Measurements from ENCODE around the gene CCDC85C. TPM values are rescaled to one million over a fixed set of nuclear protein-coding genes. Genes with fewer than 3 reads are reported as not detected.

Gene CCDC85C
- total and polyA plus RNA-seq, 2 of the 8 experiments (the other 6 are each of a cell fraction or from before 2014, with no cell fraction given) = 16.8 to 35.8 TPM

- Histone ChIP-seq H2BK20ac (ENCODE audit: low read length) (peak overlapping the region; percentile 61; the same call in 1 of the 2 replicates), H2AFZ (ENCODE audit: low read length) (no peak overlapping the region), H4K91ac (replicated peaks; ENCODE audit: insufficient read length, low read length) (peak overlapping the region; percentile 65), H3K23me2 (ENCODE audit: low read depth, low read length) (no peaks in the 10 kb centered on the region; the same call in 1 of the 2 replicates), H2AK5ac (ENCODE audit: low read depth, low read length) (no peak overlapping the region; the same call in 1 of the 2 replicates), H3K79me1 (ENCODE audit: low read depth, low read length) (peaks cover 36% of the 10 kb centered on the region), H4K8ac (ENCODE audit: extremely low read depth, insufficient read depth, low read length) (peak overlapping the region; percentile 87), H3K4me1 (replicated peaks in 1 of 4; ENCODE audit: control insufficient read depth in 3 of 4, insufficient read depth in 4 of 4, low read length in 3 of 4) (peaks cover 0 to 44% (median 26%) of the 10 kb centered on the region in 4 experiments; a peak in 6 of 7 replicates), H4K20me1 (replicated peaks in 1 of 2; ENCODE audit: control insufficient read depth in 1 of 2, insufficient read depth in 2 of 2, low read length in 2 of 2) (peaks cover 5 to 31% of the 10 kb centered on the region in 2 experiments), H3K56ac (replicated peaks; ENCODE audit: insufficient read length, low read depth, low read length) (peak overlapping the region; percentile 62), H3K27ac (ENCODE audit: low read depth, low read length) (no peak overlapping the region), H3K27me3 (replicated peaks in 1 of 4; ENCODE audit: control insufficient read depth in 3 of 4, extremely low read depth in 1 of 4, insufficient read depth in 3 of 4, low read length in 3 of 4) (no peaks in the 10 kb centered on the region), H2BK15ac (ENCODE audit: low read length) (peak overlapping the region; percentile 81; the same call in 1 of the 2 replicates), H3K23ac (ENCODE audit: insufficient read length) (no peak overlapping the region), H3K79me2 (ENCODE audit: control insufficient read depth in 1 of 2, insufficient read depth in 2 of 2, low read length in 2 of 2) (peaks cover 0 to 60% of the 10 kb centered on the region in 2 experiments; a peak in 2 of 4 replicates), H3K18ac (ENCODE audit: extremely low read depth, low read length) (peak overlapping the region; percentile 38; the same call in 1 of the 2 replicates), H3K4me2 (ENCODE audit: insufficient read depth in 1 of 2, low read depth in 2 of 2, low read length in 2 of 2) (no peak overlapping the region), H3K9ac (replicated peaks in 1 of 4; ENCODE audit: extremely low read depth in 1 of 4, low read depth in 3 of 4, low read length in 3 of 4) (no peak overlapping the region), H2BK12ac (ENCODE audit: low read depth, low read length) (peak overlapping the region; percentile 87; the same call in 1 of the 2 replicates), H3K36me3 (ENCODE audit: control insufficient read depth in 2 of 4, insufficient read depth in 4 of 4, low read length in 3 of 4) (no peaks in the 10 kb centered on the region), H3K14ac (ENCODE audit: insufficient read length) (no peak overlapping the region), H2BK5ac (ENCODE audit: low read depth, low read length) (peak overlapping the region; percentile 78; the same call in 1 of the 2 replicates), H3K4me3 (ENCODE audit: extremely low read depth in 1 of 4, insufficient read depth in 2 of 4, low read depth in 3 of 4, low read length in 4 of 4) (no peak overlapping the region), H3K4ac (replicated peaks; ENCODE audit: insufficient read length, low read depth, low read length) (peak overlapping the region; percentile 41), H4K5ac (ENCODE audit: insufficient read length, low read depth, low read length) (no peak overlapping the region), H3K9me3 (ENCODE audit: insufficient read depth in 2 of 2, low read depth in 1 of 2, low read length in 1 of 2) (no peaks in the 10 kb centered on the region), H2BK120ac (replicated peaks; ENCODE audit: low read depth, low read length) (no peak overlapping the region)
- WGBS, 2 experiments (ENCODE audit: extremely low coverage in 1 of 2, insufficient coverage in 1 of 2, insufficient read length in 1 of 2, insufficient replicate concordance in 2 of 2, low coverage in 1 of 2, low lambda C conversion rate in 2 of 2, missing lambda C conversion rate in 1 of 2) = 65% methylated on average over 9 of the region's 14 CpGs; no CpG with 5 or more reads in 1 of the 2 experiments
- POLR2A ChIA-PET (ENCODE audit: partially characterized antibody) = interaction anchor here (1.0 to 2.2 kb wide), 2 partner anchors 15 to 24 kb away, joined by 4 to 10 read pairs; partner anchors contain the start of gene CCDC85C
- DNase-seq (ENCODE audit: low read depth in 1 of 2, low spot score in 2 of 2) (peak in 1 of 2 experiments; percentile 53), FAIRE-seq (no peak)
- CTCF ChIA-PET (ENCODE audit: partially characterized antibody) = interaction anchor here (0.6 to 1.8 kb wide), 7 partner anchors 15 to 84 kb away, joined by 3 to 12 read pairs (median 3); no protein-coding TSS in a partner anchor
- TF ChIP-seq CHD1 (IDR thresholded peaks at IDR 0.05; ENCODE audit: low read depth, low read length) (no peak), TEAD4 (IDR thresholded peaks at IDR 0.05; ENCODE audit: low read depth, low read length) (0 out of 2 replicates have a peak, but pooled peaks have one; percentile 43)
Measured at GRCh38 chr14:99579903-99580571, 24.0 kb downstream of the CCDC85C start.

Measured in H1 (cell line).